PC-3 (cell line): ENCODE data around the gene SNAPC2.

Experiments used
- EZH2 ChIP-seq: fragments of 300-600 bp; sonication (generic); IDR thresholded peaks from one replicate; pipeline ENCODE4 v1.6.1; 2017; ENCODE audit warnings: antibody characterized with exemption, mild to moderate bottlenecking, low read length; ENCODE audit not compliant: unreplicated experiment
- TF ChIP-seq, protein P1 (sequence below): fragments of 300-600 bp; sonication (generic); conservative IDR thresholded peaks from 2 replicates; pipeline ENCODE4 v1.5.1; 2017; ENCODE audit warnings: antibody characterized with exemption, low read depth, mild to moderate bottlenecking, low read length

GRCh38 chr19:7933828-7934725 lies 13.9 kb downstream of the SNAPC2 start:
- no peak for TF ChIP-seq EZH2
- TF ChIP-seq, protein P1, sequence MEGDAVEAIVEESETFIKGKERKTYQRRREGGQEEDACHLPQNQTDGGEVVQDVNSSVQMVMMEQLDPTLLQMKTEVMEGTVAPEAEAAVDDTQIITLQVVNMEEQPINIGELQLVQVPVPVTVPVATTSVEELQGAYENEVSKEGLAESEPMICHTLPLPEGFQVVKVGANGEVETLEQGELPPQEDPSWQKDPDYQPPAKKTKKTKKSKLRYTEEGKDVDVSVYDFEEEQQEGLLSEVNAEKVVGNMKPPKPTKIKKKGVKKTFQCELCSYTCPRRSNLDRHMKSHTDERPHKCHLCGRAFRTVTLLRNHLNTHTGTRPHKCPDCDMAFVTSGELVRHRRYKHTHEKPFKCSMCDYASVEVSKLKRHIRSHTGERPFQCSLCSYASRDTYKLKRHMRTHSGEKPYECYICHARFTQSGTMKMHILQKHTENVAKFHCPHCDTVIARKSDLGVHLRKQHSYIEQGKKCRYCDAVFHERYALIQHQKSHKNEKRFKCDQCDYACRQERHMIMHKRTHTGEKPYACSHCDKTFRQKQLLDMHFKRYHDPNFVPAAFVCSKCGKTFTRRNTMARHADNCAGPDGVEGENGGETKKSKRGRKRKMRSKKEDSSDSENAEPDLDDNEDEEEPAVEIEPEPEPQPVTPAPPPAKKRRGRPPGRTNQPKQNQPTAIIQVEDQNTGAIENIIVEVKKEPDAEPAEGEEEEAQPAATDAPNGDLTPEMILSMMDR = no peak; the same call in 1 of the 2 replicates
